Measurements from ENCODE around the gene FHOD3. TPM values are rescaled to one million over a fixed set of nuclear protein-coding genes. Genes with fewer than 3 reads are reported as not detected.

FHOD3 gene
- total RNA-seq, 2 donors from 2014 or later, result 2.8 to 3.1 TPM

DNA sequence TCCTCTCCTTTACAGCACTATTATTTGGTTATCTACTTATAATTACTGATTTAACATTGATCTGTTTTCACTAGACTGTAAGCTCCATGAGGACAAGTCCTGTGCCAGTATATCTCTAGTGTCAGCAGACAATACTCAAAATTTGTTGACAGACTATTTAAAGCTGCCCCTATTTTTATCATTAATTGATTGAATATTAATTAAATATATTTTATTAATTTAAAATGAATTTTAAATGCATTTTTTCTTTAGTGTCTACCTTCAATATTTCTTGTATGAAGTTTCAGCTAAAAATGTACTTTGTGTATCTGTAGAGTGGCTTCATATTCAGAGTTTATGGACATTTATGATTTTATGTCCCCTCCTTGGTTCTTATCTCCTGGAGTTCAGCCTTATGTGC lies 26.4 kb upstream of the FHOD3 start:
- H3K4me1 ChIP-seq (ENCODE audit: control insufficient read depth, insufficient read depth, low read length), result no peaks in the 10 kb centered on the region
- Mint-ChIP-seq H3K4me1 (no peaks in the 10 kb centered on the region), H3K36me3 (ENCODE audit: low read depth) (no peaks in the 10 kb centered on the region), H3K9me3 (no peaks in the 10 kb centered on the region), H3K27me3 (ENCODE audit: insufficient read depth) (no peaks in the 10 kb centered on the region), H3K4me3 (no peak overlapping the region), H3K27ac (no peak overlapping the region)
- H3K9ac ChIP-seq (ENCODE audit: extremely low read depth, low read length, poor library complexity, severe bottlenecking), result no peak overlapping the region
- no peaks in the 10 kb centered on the region for H3K36me3 ChIP-seq (ENCODE audit: control insufficient read depth, insufficient read depth, low read length)
- H3K27me3 ChIP-seq (ENCODE audit: control insufficient read depth, insufficient read depth, low read length, poor library complexity, severe bottlenecking), result no peaks in the 10 kb centered on the region
- no peak for DNase-seq
- H3K9me3 ChIP-seq (ENCODE audit: control insufficient read depth, low read length), result no peaks in the 10 kb centered on the region
- H3K4me3 ChIP-seq (ENCODE audit: low read length), result no peak overlapping the region
- TF ChIP-seq, protein P1, sequence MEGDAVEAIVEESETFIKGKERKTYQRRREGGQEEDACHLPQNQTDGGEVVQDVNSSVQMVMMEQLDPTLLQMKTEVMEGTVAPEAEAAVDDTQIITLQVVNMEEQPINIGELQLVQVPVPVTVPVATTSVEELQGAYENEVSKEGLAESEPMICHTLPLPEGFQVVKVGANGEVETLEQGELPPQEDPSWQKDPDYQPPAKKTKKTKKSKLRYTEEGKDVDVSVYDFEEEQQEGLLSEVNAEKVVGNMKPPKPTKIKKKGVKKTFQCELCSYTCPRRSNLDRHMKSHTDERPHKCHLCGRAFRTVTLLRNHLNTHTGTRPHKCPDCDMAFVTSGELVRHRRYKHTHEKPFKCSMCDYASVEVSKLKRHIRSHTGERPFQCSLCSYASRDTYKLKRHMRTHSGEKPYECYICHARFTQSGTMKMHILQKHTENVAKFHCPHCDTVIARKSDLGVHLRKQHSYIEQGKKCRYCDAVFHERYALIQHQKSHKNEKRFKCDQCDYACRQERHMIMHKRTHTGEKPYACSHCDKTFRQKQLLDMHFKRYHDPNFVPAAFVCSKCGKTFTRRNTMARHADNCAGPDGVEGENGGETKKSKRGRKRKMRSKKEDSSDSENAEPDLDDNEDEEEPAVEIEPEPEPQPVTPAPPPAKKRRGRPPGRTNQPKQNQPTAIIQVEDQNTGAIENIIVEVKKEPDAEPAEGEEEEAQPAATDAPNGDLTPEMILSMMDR (conservative IDR thresholded peaks at IDR 0.05), result no peak
- H3K27ac ChIP-seq (ENCODE audit: low read depth, low read length), result no peak overlapping the region

DNA sequence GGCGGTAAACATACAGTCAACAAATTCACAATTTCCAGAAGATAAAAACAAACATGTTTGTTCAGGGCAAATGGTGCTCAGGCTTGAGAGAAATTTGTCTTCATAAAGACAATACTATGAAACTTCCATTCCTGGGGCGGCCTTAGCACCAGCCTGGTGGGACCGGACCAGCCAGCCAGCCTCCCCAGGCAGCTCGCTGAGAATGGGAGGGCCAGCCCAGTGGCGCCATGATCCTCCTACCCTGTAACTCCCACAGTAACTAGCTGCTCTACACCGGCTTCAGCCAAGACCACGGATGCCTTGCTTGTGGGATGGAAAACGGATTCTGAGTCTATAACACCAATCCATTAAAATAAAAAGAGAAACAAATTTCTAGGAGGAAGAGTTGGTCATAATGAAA lies 24.2 kb upstream of the FHOD3 start:
- Mint-ChIP-seq H3K36me3 (ENCODE audit: low read depth) (no peaks in the 10 kb centered on the region), H3K27me3 (ENCODE audit: insufficient read depth) (no peaks in the 10 kb centered on the region), H3K9me3 (no peaks in the 10 kb centered on the region), H3K4me3 (no peak overlapping the region), H3K4me1 (no peaks in the 10 kb centered on the region), H3K27ac (no peak overlapping the region)
- Histone ChIP-seq H3K4me3 (ENCODE audit: low read length) (no peak overlapping the region), H3K27me3 (ENCODE audit: control insufficient read depth, insufficient read depth, low read length, poor library complexity, severe bottlenecking) (peaks cover 3% of the 10 kb centered on the region), H3K27ac (ENCODE audit: low read depth, low read length) (no peak overlapping the region), H3K36me3 (ENCODE audit: control insufficient read depth, insufficient read depth, low read length) (no peaks in the 10 kb centered on the region), H3K9ac (ENCODE audit: extremely low read depth, low read length, poor library complexity, severe bottlenecking) (no peak overlapping the region), H3K4me1 (ENCODE audit: control insufficient read depth, insufficient read depth, low read length) (no peaks in the 10 kb centered on the region), H3K9me3 (ENCODE audit: control insufficient read depth, low read length) (no peaks in the 10 kb centered on the region)
- no peak for DNase-seq
- TF ChIP-seq, protein P1 (conservative IDR thresholded peaks at IDR 0.05), result no peak
- 90 to 100% methylated on average over 1 to 7 of the region's 8 CpGs for WGBS, 2 experiments (ENCODE audit: insufficient coverage in 1 of 2, insufficient read length in 1 of 2)

DNA sequence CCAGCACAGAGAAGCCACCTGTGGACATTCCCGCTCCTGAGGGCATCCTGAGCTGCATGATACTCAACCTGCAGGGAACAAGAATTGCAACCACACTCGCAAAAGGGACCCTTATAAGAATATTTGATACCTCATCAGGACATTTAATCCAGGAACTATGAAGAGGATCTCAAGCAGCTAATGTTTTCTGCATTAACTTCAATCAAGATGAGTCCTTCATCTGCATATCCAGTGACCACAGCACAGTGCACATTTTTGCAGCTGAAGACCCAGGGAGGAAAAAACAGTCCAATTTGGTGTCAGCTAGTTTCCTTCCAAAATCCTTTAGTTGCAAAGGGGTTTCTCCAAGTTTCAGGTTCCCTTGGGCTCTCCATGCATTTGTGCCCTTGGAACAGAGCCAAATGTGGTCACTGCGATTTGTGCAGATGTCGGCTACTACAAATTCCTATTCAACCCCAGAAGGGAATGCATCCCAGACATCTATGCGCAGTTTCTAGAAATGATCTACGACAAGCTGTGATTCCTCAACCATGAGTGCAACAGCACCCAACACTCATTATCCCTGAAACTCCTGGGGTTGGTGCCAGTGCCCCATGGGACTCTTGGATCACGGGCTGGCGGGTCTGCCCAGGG lies 23.3 kb upstream of the FHOD3 start:
- Mint-ChIP-seq H3K4me3 (no peak overlapping the region), H3K27me3 (ENCODE audit: insufficient read depth) (peaks cover 5% of the 10 kb centered on the region), H3K4me1 (no peaks in the 10 kb centered on the region), H3K36me3 (ENCODE audit: low read depth) (no peaks in the 10 kb centered on the region), H3K9me3 (no peaks in the 10 kb centered on the region), H3K27ac (no peak overlapping the region)
- Histone ChIP-seq H3K27ac (ENCODE audit: low read depth, low read length) (no peak overlapping the region), H3K36me3 (ENCODE audit: control insufficient read depth, insufficient read depth, low read length) (no peaks in the 10 kb centered on the region), H3K4me3 (ENCODE audit: low read length) (no peak overlapping the region), H3K4me1 (ENCODE audit: control insufficient read depth, insufficient read depth, low read length) (no peaks in the 10 kb centered on the region), H3K9me3 (ENCODE audit: control insufficient read depth, low read length) (no peaks in the 10 kb centered on the region), H3K9ac (ENCODE audit: extremely low read depth, low read length, poor library complexity, severe bottlenecking) (no peak overlapping the region), H3K27me3 (ENCODE audit: control insufficient read depth, insufficient read depth, low read length, poor library complexity, severe bottlenecking) (peaks cover 9% of the 10 kb centered on the region)
- no peak for DNase-seq
- WGBS, 2 experiments (ENCODE audit: insufficient coverage in 1 of 2, insufficient read length in 1 of 2), result 94 to 96% methylated on average over 6 to 8 of the region's 8 CpGs
- TF ChIP-seq, protein P1 (conservative IDR thresholded peaks at IDR 0.05), result no peak
